RKO (cell line): ENCODE data around the gene TMEM81.

Experiments
- DNase-seq: peaks from one replicate; pipeline ENCODE4 v3.0.0-alpha.2; 2016; ENCODE audit warnings: low spot score

The TMEM81 gene

GRCh38 chr1:205058853-205059252, 25.4 kb downstream of the TMEM81 start:
- DNase-seq = no peak

- DNase-seq = no peak
Measured at GRCh38 chr1:205057808-205058575, 26.3 kb downstream of the TMEM81 start.

- DNase-seq = no peak
Measured at GRCh38 chr1:205056956-205057568, 27.2 kb downstream of the TMEM81 start.

GRCh38 chr1:205056188-205056611, 28.1 kb downstream of the TMEM81 start:
- DNase-seq = no peak

GRCh38 chr1:205054013-205054412, 30.2 kb downstream of the TMEM81 start:
- no peak for DNase-seq

GRCh38 chr1:205053296-205053695, 31.0 kb downstream of the TMEM81 start:
- no peak for DNase-seq

- no peak for DNase-seq
Measured at GRCh38 chr1:205052690-205053089, 31.6 kb downstream of the TMEM81 start.

- no peak for DNase-seq
Measured at GRCh38 chr1:205049479-205049878, 34.8 kb downstream of the TMEM81 start.

DNA sequence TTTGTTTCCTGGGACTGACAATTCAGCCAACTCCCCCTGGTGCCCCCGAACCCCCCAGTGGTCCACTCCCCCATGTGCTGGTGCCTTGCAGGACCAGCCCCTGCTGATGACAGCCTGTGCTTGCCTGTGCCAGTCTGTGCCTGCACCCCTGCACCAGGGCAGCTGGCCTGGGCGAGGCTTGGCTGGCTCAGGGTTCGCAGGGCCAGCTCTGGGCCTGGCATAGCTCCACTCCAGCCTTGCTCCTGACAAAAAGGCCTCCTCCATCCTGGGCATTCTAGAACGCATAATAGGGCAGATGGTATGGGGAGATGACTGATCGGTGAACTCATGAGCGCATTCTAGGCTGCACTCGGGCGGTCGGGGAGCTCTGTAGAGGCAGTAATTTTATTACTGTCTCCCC, 35.9 kb downstream of the TMEM81 start:
- DNase-seq = no peak

DNA sequence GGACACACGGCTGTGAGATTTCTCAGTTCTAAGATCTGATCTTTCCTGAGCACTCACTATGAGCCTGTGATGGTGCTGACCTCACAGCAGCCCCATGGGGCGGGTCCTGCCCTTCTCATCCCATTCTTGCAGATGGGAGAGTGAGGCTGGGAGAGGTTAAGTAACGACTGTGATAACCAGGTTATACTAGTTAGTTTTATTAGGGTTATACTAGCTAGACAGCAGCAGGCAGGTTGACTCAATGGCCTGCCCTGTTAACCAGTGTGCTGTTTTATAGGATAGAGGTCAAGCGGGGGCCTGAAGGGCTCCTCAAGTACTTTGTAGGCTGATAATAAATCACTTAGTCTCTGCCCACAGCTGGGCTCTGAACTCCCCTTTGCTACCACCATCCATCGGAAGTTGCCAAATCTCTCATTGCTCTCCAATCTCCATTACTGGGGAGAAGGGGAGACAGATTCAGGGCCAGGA, 36.5 kb downstream of the TMEM81 start:
- no peak for DNase-seq

GRCh38 chr1:205046870-205047269, 37.4 kb downstream of the TMEM81 start:
- no peak for DNase-seq

DNA sequence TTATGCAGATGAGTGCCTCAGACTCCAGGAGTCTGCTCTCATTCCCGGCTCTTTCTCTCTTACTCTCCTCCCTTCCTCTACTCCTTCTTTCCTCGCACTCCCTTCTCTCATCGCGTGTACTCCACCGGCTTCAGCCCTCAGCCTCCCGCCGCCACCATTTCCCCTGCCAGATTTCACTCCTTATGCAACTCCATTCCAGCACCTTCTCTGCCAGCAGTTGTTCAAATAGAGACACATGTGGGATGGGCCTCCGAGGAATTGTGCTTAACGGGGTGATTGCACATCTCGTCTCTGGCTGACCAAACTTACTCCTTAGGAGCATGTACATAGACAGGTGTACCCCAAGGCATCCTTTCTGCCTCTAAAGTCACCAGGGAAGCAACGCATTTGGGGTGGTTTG, 39.1 kb downstream of the TMEM81 start:
- no peak for DNase-seq

DNA sequence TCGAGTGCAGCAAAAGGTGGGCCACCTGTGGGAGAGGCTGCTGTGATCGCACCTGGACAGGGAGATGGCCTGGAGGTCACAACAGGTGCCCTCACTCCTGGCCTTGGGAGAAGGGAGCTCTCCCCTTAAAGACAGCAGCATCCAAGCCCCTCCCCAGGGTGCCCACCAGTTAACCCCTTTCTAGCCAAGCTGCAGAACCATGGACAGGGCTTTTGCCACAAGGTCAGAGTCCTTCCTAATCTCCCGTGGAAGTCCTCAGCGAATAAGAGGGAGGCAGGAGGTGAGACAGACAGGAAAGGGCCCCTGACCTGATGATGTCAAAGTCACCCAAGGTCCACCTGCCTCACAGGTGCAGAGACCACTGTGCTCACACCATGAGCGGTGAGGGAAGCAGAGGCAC, 39.5 kb downstream of the TMEM81 start:
- no peak for DNase-seq

DNA sequence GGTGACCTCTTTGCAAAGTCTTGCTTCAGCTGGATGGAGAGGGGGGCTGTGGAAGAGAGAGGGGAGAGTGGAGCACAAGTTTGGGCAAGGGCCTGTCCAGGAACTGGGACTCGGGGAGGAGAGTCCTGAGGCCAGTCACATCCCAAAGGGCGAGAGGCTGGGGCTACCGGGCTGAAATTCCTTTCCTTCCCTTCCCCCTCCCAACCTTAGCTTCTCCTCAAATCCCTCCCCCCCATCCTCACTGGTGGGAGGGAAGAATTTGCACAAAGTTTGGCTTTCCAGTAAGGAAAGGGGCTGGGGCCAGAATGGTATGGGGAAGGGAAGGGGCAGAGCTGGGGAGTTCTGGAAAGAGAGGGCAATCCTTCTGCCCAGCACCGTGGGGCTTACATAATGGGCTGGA, 40.4 kb downstream of the TMEM81 start:
- no peak for DNase-seq

DNA sequence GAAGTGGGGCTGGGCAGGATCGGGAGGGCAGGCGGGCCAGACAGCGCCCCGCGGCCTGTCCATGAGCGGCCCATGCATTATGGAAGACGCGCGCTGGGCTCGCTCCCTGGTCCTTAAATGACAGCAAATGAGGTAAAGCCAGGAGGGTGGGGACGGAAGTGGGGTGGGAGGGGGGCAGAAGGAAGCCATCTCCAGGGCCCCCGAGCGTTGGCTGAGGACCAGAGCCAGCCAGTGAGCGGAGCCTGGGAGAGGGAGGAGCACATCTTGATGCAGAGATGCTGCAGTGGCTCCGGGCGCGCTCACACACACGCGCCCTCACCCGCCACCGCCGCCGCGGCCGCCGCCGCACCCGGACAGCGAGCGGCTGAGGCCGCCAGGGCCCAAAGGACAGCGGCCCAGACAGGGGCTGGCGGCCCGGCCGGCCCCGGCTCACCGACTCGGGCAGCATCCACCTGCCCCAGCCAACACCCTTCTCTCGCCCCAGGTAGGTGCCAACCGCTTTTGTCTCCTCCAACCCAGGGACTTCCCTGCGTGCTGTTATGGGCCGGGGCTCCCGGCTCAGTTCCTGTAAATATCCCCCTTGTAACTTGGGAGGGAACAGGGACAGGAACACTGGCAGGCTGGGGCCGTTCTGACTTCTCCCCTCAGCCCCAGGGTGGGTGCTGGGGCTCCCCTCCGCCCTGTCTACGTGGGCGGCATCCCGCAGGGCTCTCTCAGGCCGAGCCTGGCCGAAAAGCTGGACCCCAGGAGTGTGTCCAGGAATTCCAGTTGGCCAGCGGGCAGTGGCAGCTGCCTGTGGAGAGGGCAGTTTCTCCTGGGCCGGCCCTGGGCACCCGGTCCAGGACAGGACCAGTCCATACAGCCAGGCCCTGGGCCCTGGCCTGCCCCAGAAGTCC, 41.1 kb downstream of the TMEM81 start, which contains the start of gene CNTN2:
CNTN2 (plus strand) TSS at position 302 of the 896 bp plus-strand sequence. CDS start 9,974 bp downstream, outside the sequence.
- DNase-seq = no peak

DNA sequence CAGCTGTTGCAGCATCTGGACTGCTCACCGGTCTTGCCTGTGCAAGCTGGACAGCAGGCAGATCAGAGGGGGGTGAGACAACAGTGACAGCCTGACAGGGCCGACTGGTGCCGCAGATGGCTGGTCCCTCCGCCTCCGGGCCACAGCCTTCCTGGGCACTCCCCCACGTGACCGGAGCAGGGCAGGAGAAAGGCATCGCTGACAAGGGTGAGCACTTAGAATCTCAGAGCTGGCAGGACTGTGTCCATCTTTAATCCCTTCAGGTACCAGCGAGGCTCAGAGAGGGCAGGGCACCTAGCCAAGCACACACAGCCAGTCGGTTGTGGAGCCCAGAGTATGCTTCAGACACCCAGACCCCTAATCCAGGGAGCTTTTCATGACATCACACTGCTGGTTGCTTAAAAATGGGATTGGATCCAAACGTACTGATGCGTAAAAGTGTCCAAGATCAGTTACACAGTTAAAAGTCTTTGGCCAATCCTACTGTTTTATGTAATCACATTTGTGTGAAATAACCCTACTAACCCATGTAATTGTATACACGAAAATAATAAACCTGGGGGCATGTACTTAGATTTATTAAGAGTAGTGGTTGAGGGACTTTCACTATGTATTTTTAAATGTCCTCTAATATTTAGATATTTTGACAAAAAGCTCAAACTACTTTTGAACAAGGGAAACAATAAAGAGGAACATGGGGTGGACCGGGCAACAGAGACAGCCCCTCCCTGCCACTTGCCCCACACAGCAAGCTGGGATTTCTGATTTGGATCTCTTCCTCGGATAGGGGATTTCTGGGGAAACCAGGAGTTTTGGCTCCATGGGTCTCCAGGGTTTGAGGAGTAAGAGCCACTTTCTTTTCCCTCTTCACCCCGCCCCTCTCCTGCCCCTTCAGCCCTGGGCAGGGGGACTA, 42.0 kb downstream of the TMEM81 start:
- no peak for DNase-seq

DNA sequence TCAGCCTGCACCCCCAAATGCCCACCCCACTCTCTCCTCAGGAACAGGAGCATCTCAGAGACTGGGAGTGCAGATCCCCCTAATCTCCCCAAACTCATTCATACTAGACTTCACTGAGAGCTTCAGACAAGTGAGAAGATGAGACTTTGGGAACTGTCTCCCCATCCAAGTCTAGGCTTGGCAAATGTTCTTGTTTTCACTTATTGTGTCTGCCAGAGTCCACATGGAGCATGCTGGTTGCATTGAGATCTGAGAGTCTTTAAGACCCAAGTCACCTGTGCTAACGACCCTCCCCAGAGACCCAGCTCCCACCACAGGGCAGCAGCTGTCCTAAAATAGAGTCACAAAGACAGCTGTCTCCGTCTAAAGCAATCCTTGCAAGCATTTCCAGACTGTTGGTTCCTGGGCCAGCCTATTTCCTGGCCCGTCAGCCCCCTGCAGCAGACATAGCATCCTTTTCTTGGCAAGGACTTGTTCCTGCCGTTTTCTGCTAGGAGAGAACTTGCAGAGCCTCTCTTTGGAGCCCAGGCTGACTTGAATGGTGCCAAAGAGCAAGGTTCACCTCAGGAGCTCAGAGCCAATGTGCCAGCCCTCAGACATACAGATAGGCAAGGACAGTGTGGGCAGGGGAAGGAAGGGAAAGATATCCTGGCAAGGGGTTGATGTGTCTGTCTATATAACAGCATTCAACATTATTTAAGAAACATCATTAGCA, 43.1 kb downstream of the TMEM81 start:
- no peak for DNase-seq

DNA sequence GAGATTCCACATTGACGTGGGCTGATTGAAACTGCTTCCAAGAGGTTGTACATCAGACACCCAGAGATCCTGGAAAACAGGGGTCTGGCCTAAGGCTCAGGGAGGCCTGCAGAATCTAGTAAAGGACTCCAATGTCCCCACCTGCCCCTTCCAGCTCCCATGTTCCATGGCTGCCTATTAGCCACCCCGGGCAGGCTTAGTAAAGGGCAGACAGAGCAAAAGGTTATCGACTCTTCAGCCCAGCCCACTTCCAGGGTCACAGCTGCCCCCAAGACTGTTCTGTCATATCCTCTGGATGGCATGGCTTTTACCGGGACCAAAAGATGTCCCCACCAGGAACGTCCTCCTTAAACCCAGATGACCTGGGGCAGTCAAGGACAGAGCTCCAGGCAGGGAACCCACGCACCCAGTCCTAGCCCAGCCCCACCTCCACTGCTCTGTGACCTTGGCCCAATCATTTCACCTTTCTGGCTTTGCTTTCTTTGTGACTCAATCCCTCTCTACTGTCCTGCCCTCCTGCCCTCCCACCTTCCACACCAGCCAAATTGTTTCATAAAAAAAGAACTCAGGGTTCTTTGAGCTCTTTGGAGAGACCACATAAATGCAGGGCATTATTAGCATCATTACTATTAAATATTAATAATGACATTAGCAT, 46.0 kb downstream of the TMEM81 start:
- no peak for DNase-seq

GRCh38 chr1:205037539-205037938, 46.7 kb downstream of the TMEM81 start:
- no peak for DNase-seq
